SK-N-SH (cell line): ENCODE data around the gene ARHGAP44. TPM values are rescaled to one million over a fixed set of nuclear protein-coding genes. Genes with fewer than 3 reads are reported as not detected.

Experiments
- CTCF ChIA-PET: fragments of 300-600, 350-600 bp; formaldehyde crosslinking; extraction: SDS; loops from one replicate; lab custom pipeline; 2021; lab: Yijun Ruan, JAX
- POLR2A ChIA-PET: fragments of 350-600 bp; sonication (Branson Sonifier 250); formaldehyde crosslinking; extraction: SDS; loops from one replicate; lab custom pipeline; 2020; ENCODE audit warnings: antibody characterized with exemption, inconsistent platforms; lab: Yijun Ruan, JAX
- DNase-seq: peaks from one replicate; pipeline ENCODE4 v3.0.0; 2012
- H2AFZ ChIP-seq: fragments of 200-600 bp; sonication (generic); 2 replicates; pipeline ENCODE4 v1.8.1; 2016; ENCODE audit warnings: antibody characterized with exemption, mild to moderate bottlenecking, low read depth
- H3F3A ChIP-seq: fragments of 200-600 bp; sonication (generic); replicated peaks from 2 replicates; pipeline ENCODE3; 2016; ENCODE audit warnings: antibody characterized with exemption, mild to moderate bottlenecking; ENCODE audit not compliant: insufficient read depth
- H3K27ac ChIP-seq, 2 experiments: fragments of 200-500 bp in 1 of 2; fragments of 200-600 bp in 1 of 2; sonication (Bioruptor generic) in 1 of 2; sonication (generic), shearing (Covaris generic) in 1 of 2; 2 replicates each; pipeline versions ENCODE4 v1.5.1 to v1.6.1; 2014 to 2016; ENCODE audit warnings: low read depth in 2 of 2, inconsistent platforms in 1 of 2, low read length in 1 of 2, mild to moderate bottlenecking in 1 of 2, mixed read lengths in 1 of 2
- H3K27me3 ChIP-seq: fragments of 200-600 bp; sonication (generic), shearing (Covaris generic); 2 replicates; pipeline ENCODE4 v1.6.1; 2016; ENCODE audit warnings: mixed run types; ENCODE audit not compliant: insufficient read depth
- H3K36me3 ChIP-seq, 2 experiments: fragments of 200-500 bp in 1 of 2; fragments of 200-600 bp in 1 of 2; sonication (Bioruptor generic) in 1 of 2; sonication (generic) in 1 of 2; replicated peaks in 1 of 2; 2 replicates each; pipeline versions ENCODE3 to v1.5.1; 2014 to 2016; ENCODE audit warnings: low read length in 1 of 2, mild to moderate bottlenecking in 1 of 2; ENCODE audit not compliant: insufficient read depth in 2 of 2, control insufficient read depth in 1 of 2
- H3K4me1 ChIP-seq, 2 experiments: fragments of 200-500 bp in 1 of 2; fragments of 200-600 bp in 1 of 2; sonication (Bioruptor generic) in 1 of 2; sonication (generic), shearing (Covaris generic) in 1 of 2; 2 replicates each; pipeline versions ENCODE4 v1.5.1 to v1.6.1; 2014 to 2016; ENCODE audit warnings: low read depth in 1 of 2, low read length in 1 of 2, mixed run types in 1 of 2; ENCODE audit not compliant: insufficient read depth in 2 of 2, control insufficient read depth in 1 of 2
- H3K4me2 ChIP-seq: fragments of 200-600 bp; sonication (generic), shearing (Covaris generic); 2 replicates; pipeline ENCODE4 v1.6.1; 2017; ENCODE audit warnings: mixed run types
- H3K4me3 ChIP-seq, 2 experiments: fragments of 200-500 bp in 1 of 2; fragments of 200-600 bp in 1 of 2; sonication (Bioruptor generic) in 1 of 2; sonication (generic), shearing (Covaris generic) in 1 of 2; 2 replicates each; pipeline versions ENCODE4 v1.5.1 to v1.8.1; 2014 to 2016; ENCODE audit warnings: low read depth in 2 of 2, inconsistent platforms in 1 of 2, low read length in 1 of 2, mild to moderate bottlenecking in 1 of 2, mixed read lengths in 1 of 2, moderate library complexity in 1 of 2
- H3K79me2 ChIP-seq: fragments of 200-600 bp; sonication (generic); 2 replicates; pipeline ENCODE4 v1.8.1; 2017; ENCODE audit warnings: mild to moderate bottlenecking; ENCODE audit not compliant: insufficient read depth
- H3K9ac ChIP-seq: fragments of 200-600 bp; sonication (generic); 2 replicates; pipeline ENCODE4 v1.6.1; 2017; ENCODE audit warnings: mixed run types
- H3K9me2 ChIP-seq: fragments of 200-600 bp; sonication (generic); 2 replicates; pipeline ENCODE4 v1.6.1; 2017; ENCODE audit warnings: mixed run types
- H3K9me3 ChIP-seq: fragments of 200-600 bp; sonication (generic); 2 replicates; pipeline ENCODE4 v1.6.1; 2017; ENCODE audit warnings: mixed run types, mild to moderate bottlenecking, moderate library complexity
- H4K20me1 ChIP-seq: fragments of 200-600 bp; sonication (generic); 2 replicates; pipeline ENCODE4 v1.6.1; 2017; ENCODE audit warnings: mild to moderate bottlenecking, mixed run types; ENCODE audit not compliant: insufficient read depth
- GABPA ChIP-seq: IDR thresholded peaks from 2 replicates; pipeline ENCODE4 v1.4.0; 2012; ENCODE audit warnings: low read depth, mild to moderate bottlenecking
- GATA2 ChIP-seq: sonication (generic); formaldehyde crosslinking; IDR thresholded peaks from 2 replicates; pipeline ENCODE4 v1.5.0; 2020; ENCODE audit warnings: mild to moderate bottlenecking, missing genetic modification reagents
- JUND ChIP-seq: IDR thresholded peaks from 2 replicates; pipeline ENCODE4 v1.4.0; 2012
- MEF2A ChIP-seq: IDR thresholded peaks from 2 replicates; pipeline ENCODE4 v1.4.0; 2012; ENCODE audit warnings: low read depth, borderline replicate concordance
- MXI1 ChIP-seq: IDR thresholded peaks from 2 replicates; pipeline ENCODE4 v1.6.1; 2012; ENCODE audit warnings: mild to moderate bottlenecking, low read depth, low read length, improper control_type of control experiment
- NFIC ChIP-seq: IDR thresholded peaks from 2 replicates; pipeline ENCODE4 v1.4.0; 2012; ENCODE audit warnings: borderline replicate concordance
- NRF1 ChIP-seq: IDR thresholded peaks from 2 replicates; pipeline ENCODE4 v1.6.1; 2012; ENCODE audit warnings: low read depth, mild to moderate bottlenecking, low read length
- RCOR1 ChIP-seq: fragments of 150-350 bp; IDR thresholded peaks from 2 replicates; pipeline ENCODE4 v1.6.1; 2017; ENCODE audit warnings: antibody characterized with exemption, low read length
- REST ChIP-seq: IDR thresholded peaks from 2 replicates; pipeline ENCODE4 v1.6.1; 2012; ENCODE audit warnings: mild to moderate bottlenecking, low read depth, low read length, moderate library complexity
- SIN3A ChIP-seq: IDR thresholded peaks from 2 replicates; pipeline ENCODE4 v1.6.1; 2012; ENCODE audit warnings: low read depth, mild to moderate bottlenecking, low read length, moderate library complexity, borderline replicate concordance
- SMC3 ChIP-seq: IDR thresholded peaks from 2 replicates; pipeline ENCODE4 v1.6.1; 2012; ENCODE audit warnings: low read depth, low read length, improper control_type of control experiment
- TCF12 ChIP-seq: IDR thresholded peaks from 2 replicates; pipeline ENCODE4 v1.4.0; 2012
- YY1 ChIP-seq: IDR thresholded peaks from 2 replicates; pipeline ENCODE4 v1.4.0; 2012; ENCODE audit warnings: low read depth, mild to moderate bottlenecking
- ZBTB33 ChIP-seq: IDR thresholded peaks from 2 replicates; pipeline ENCODE4 v1.4.0; 2012; ENCODE audit warnings: low read depth, borderline replicate concordance
- WGBS: methylation state at CpG from one replicate; pipeline ENCODE4 v1.1.6; 2017; ENCODE audit warnings: low lambda C conversion rate; 5-methylcytosine and 5-hydroxymethylcytosine counted together
- polyA plus RNA-seq, 3 experiments: library from polyadenylated mRNA; depleted of rRNA; stranded (reverse); fragments of >200 nt; gene quantifications; 2 replicates each; pipeline ENCODE4 v1.2.3, GENCODE V29; 2012
- TF ChIP-seq, protein P1 (sequence below): fragments of 150-350 bp; IDR thresholded peaks from 2 replicates; pipeline ENCODE4 v1.6.1; 2016; ENCODE audit warnings: mild to moderate bottlenecking, low read depth, low read length
- TF ChIP-seq, protein P2 (sequence below): IDR thresholded peaks from 2 replicates; pipeline ENCODE4 v1.4.0; 2012; ENCODE audit warnings: low read depth, borderline replicate concordance

The ARHGAP44 gene
- polyA plus RNA-seq, 1 of the 3 experiments (the other 2 are of a cell fraction) = 0.28 TPM

- no peak for DNase-seq
- Histone ChIP-seq H3K9ac (no peak overlapping the region), H3K9me2 (no peaks in the 10 kb centered on the region), H3K36me3 (peaks cover 0 to 3% of the 10 kb centered on the region in 2 experiments), H3K4me1 (peaks cover 0 to 10% of the 10 kb centered on the region in 2 experiments; a peak in 1 of 4 replicates), H3K4me3 (no peak overlapping the region), H3K9me3 (no peaks in the 10 kb centered on the region), H3K79me2 (no peaks in the 10 kb centered on the region), H3K27me3 (peaks cover 11% of the 10 kb centered on the region; the same call in 1 of the 2 replicates), H3F3A (no peaks in the 10 kb centered on the region), H3K4me2 (no peak overlapping the region), H3K27ac (no peak overlapping the region), H4K20me1 (no peaks in the 10 kb centered on the region), H2AFZ (no peak overlapping the region)
- TF ChIP-seq, protein P1, sequence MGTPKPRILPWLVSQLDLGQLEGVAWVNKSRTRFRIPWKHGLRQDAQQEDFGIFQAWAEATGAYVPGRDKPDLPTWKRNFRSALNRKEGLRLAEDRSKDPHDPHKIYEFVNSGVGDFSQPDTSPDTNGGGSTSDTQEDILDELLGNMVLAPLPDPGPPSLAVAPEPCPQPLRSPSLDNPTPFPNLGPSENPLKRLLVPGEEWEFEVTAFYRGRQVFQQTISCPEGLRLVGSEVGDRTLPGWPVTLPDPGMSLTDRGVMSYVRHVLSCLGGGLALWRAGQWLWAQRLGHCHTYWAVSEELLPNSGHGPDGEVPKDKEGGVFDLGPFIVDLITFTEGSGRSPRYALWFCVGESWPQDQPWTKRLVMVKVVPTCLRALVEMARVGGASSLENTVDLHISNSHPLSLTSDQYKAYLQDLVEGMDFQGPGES = no peak
- TF ChIP-seq GATA2 (CRISPR knock-in tag) (no peak), RCOR1 (no peak), REST (no peak), JUND (no peak), MXI1 (no peak), GABPA (no peak)
- TF ChIP-seq, protein P2, sequence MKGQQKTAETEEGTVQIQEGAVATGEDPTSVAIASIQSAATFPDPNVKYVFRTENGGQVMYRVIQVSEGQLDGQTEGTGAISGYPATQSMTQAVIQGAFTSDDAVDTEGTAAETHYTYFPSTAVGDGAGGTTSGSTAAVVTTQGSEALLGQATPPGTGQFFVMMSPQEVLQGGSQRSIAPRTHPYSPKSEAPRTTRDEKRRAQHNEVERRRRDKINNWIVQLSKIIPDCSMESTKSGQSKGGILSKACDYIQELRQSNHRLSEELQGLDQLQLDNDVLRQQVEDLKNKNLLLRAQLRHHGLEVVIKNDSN = no peak
- 47% methylated on average over 13 of the region's 14 CpGs for WGBS
- ChIA-PET POLR2A (interaction anchor here (1.6 kb wide), 1 partner anchor 12 kb away, joined by 6 read pairs; no protein-coding TSS in a partner anchor), CTCF (interaction anchor here (0.6 to 2.5 kb wide), 3 partner anchors 17 to 482 kb away, joined by 3 to 8 read pairs (median 3); no protein-coding TSS in a partner anchor)
Observed at GRCh38 chr17:12985431-12986293, 196.4 kb downstream of the ARHGAP44 start.

- Histone ChIP-seq H3K9me3 (no peaks in the 10 kb centered on the region), H3F3A (no peaks in the 10 kb centered on the region), H3K9me2 (no peaks in the 10 kb centered on the region), H3K36me3 (peaks cover 0 to 15% of the 10 kb centered on the region in 2 experiments), H4K20me1 (no peaks in the 10 kb centered on the region), H3K4me1 (peaks cover 0 to 10% of the 10 kb centered on the region in 2 experiments; a peak in 1 of 4 replicates), H3K27ac (no peak overlapping the region), H2AFZ (no peak overlapping the region), H3K4me2 (no peak overlapping the region), H3K27me3 (peaks cover 3% of the 10 kb centered on the region; the same call in 1 of the 2 replicates), H3K4me3 (no peak overlapping the region), H3K79me2 (no peaks in the 10 kb centered on the region), H3K9ac (no peak overlapping the region)
- CTCF ChIA-PET = interaction anchor here (1.0 to 6.4 kb wide), 2 partner anchors 17 to 31 kb away, joined by 3 to 37 read pairs; partner anchors contain the start of gene ELAC2
- DNase-seq = peak; percentile 42
- WGBS = 28% methylated on average over 12 of the region's 12 CpGs
- POLR2A ChIA-PET = interaction anchor here (0.6 to 1.6 kb wide), 3 partner anchors 11 to 385 kb away, joined by 3 to 6 read pairs (median 4); no protein-coding TSS in a partner anchor
- TF ChIP-seq GATA2 (CRISPR knock-in tag) (no peak), TCF12 (no peak), NRF1 (no peak), ZBTB33 (no peak), NFIC (no peak), YY1 (no peak), SIN3A (no peak), SMC3 (no peak), MEF2A (no peak)
- TF ChIP-seq, protein P1 = no peak
Observed at GRCh38 chr17:12987120-12987519, 197.8 kb downstream of the ARHGAP44 start.
